Liver (tissue), 9 donors: ENCODE data around the gene RASAL2. TPM values are rescaled to one million over a fixed set of nuclear protein-coding genes. Genes with fewer than 3 reads are reported as not detected.

Experiments
- DNase-seq: peaks from one replicate; pipeline ENCODE4 v3.0.0-alpha.2; 2017; ENCODE audit warnings: low spot score
- H3K27ac ChIP-seq, 2 donors: one replicate each; pipeline ENCODE4 v1.7.0; 2013; ENCODE audit warnings: inconsistent platforms in 2 of 2, low read length in 2 of 2, control low read depth in 1 of 2, low read depth in 1 of 2, mild to moderate bottlenecking in 1 of 2
- H3K27me3 ChIP-seq, 4 donors: one replicate each; pipeline versions ENCODE4 v1.6.1 to v1.7.0; 2013; ENCODE audit warnings: low read length in 3 of 4, inconsistent platforms in 1 of 4, mild to moderate bottlenecking in 1 of 4, moderate library complexity in 1 of 4; ENCODE audit not compliant: control insufficient read depth in 4 of 4, insufficient read depth in 4 of 4
- H3K36me3 ChIP-seq, 4 donors: one replicate each; pipeline versions ENCODE4 v1.6.1 to v1.7.0; 2013; ENCODE audit warnings: low read length in 3 of 4, mild to moderate bottlenecking in 3 of 4, low read depth in 1 of 4, moderate library complexity in 1 of 4; ENCODE audit not compliant: control insufficient read depth in 4 of 4, insufficient read depth in 3 of 4
- H3K4me1 ChIP-seq, 4 donors: one replicate each; pipeline versions ENCODE4 v1.6.1 to v1.7.0; 2013; ENCODE audit warnings: low read length in 3 of 4, mild to moderate bottlenecking in 3 of 4, moderate library complexity in 1 of 4; ENCODE audit not compliant: control insufficient read depth in 4 of 4, insufficient read depth in 4 of 4
- H3K4me3 ChIP-seq, 3 donors: one replicate each; pipeline versions ENCODE4 v1.6.1 to v1.7.0; 2013; ENCODE audit warnings: low read length in 3 of 3, control low read depth in 1 of 3, low read depth in 1 of 3, mild to moderate bottlenecking in 1 of 3
- H3K9ac ChIP-seq, 2 donors: one replicate each; pipeline ENCODE4 v1.7.0; 2013; ENCODE audit warnings: low read length in 2 of 2, mild to moderate bottlenecking in 2 of 2, moderate library complexity in 2 of 2, control low read depth in 1 of 2, low read depth in 1 of 2
- H3K9me3 ChIP-seq, 4 donors: one replicate each; pipeline versions ENCODE4 v1.6.1 to v1.7.0; 2013; ENCODE audit warnings: low read length in 3 of 4; ENCODE audit not compliant: control insufficient read depth in 4 of 4
- EGR1 ChIP-seq, 2 donors: IDR thresholded peaks; 2 replicates each; pipeline ENCODE4 v1.6.1; 2016 to 2018; ENCODE audit warnings: antibody characterized with exemption in 2 of 2, low read depth in 2 of 2
- FOXA1 ChIP-seq: IDR thresholded peaks from 2 replicates; pipeline ENCODE4 v1.6.1; 2016; ENCODE audit warnings: antibody characterized with exemption
- FOXA2 ChIP-seq: IDR thresholded peaks from 2 replicates; pipeline ENCODE4 v1.6.1; 2016; ENCODE audit warnings: antibody characterized with exemption
- GABPA ChIP-seq, 2 donors: IDR thresholded peaks in 1 of 2; conservative IDR thresholded peaks in 1 of 2; 2 replicates each; pipeline ENCODE4 v1.6.1; 2016; ENCODE audit warnings: antibody characterized with exemption in 2 of 2, mild to moderate bottlenecking in 1 of 2, moderate library complexity in 1 of 2
- HNF4A ChIP-seq, 2 donors: conservative IDR thresholded peaks; 2 replicates each; pipeline ENCODE4 v1.6.1; 2016; ENCODE audit warnings: antibody characterized with exemption in 2 of 2, mild to moderate bottlenecking in 2 of 2
- HNF4G ChIP-seq: IDR thresholded peaks from 2 replicates; pipeline ENCODE4 v1.6.1; 2016; ENCODE audit warnings: antibody characterized with exemption
- JUND ChIP-seq, 2 donors: IDR thresholded peaks; 2 replicates each; pipeline ENCODE4 v1.6.1; 2016; ENCODE audit warnings: antibody characterized with exemption in 2 of 2
- NR2F2 ChIP-seq: IDR thresholded peaks from 2 replicates; pipeline ENCODE4 v1.6.1; 2016; ENCODE audit warnings: antibody characterized with exemption
- RAD21 ChIP-seq, 2 donors: IDR thresholded peaks; 2 replicates each; pipeline ENCODE4 v1.6.1; 2016; ENCODE audit warnings: antibody characterized with exemption in 2 of 2, mild to moderate bottlenecking in 2 of 2
- RXRA ChIP-seq, 2 donors: IDR thresholded peaks; 2 replicates each; pipeline ENCODE4 v1.6.1; 2017 to 2018; ENCODE audit warnings: antibody characterized with exemption in 2 of 2, mild to moderate bottlenecking in 1 of 2
- SP1 ChIP-seq: IDR thresholded peaks from 2 replicates; pipeline ENCODE4 v1.6.1; 2018; ENCODE audit warnings: antibody characterized with exemption, mild to moderate bottlenecking
- TAF1 ChIP-seq: conservative IDR thresholded peaks from 2 replicates; pipeline ENCODE4 v1.6.1; 2016; ENCODE audit warnings: antibody characterized with exemption, mild to moderate bottlenecking
- YY1 ChIP-seq: IDR thresholded peaks from 2 replicates; pipeline ENCODE4 v1.6.1; 2016; ENCODE audit warnings: antibody characterized with exemption, mild to moderate bottlenecking
- WGBS: extraction: QIAGEN DNeasy Blood & Tissue Kit; methylation state at CpG from one replicate; pipeline ENCODE4 v1.1.7; 2013; 5-methylcytosine and 5-hydroxymethylcytosine counted together
- polyA plus RNA-seq, 2 donors: library from polyadenylated mRNA; stranded (reverse) in 1 of 2; unstranded in 1 of 2; fragments of 200-250 nt in 1 of 2; fragments of >200 nt in 1 of 2; fragmentation: Nextera tagmentation in 1 of 2; extraction: Ambion mirVana in 1 of 2; gene quantifications; one replicate each; pipeline versions ENCODE4 v1.2.1 to v1.2.3, GENCODE V29; 2013 to 2015
- total RNA-seq, 2 donors: library from RNA; depleted of rRNA; stranded (reverse); fragments of >200 nt; gene quantifications; one replicate each; pipeline ENCODE4 v1.2.3, GENCODE V29; 2014
- TF ChIP-seq, protein P1 (sequence below): IDR thresholded peaks from 2 replicates; pipeline ENCODE4 v1.6.1; 2016; ENCODE audit warnings: antibody characterized with exemption
- TF ChIP-seq, protein P2 (sequence below): fragments of 150-350 bp; IDR thresholded peaks from 2 replicates; pipeline ENCODE4 v1.5.1; 2017; ENCODE audit warnings: improper control_type of control experiment, low read depth, low read length; ENCODE audit not compliant: missing input control
- TF ChIP-seq, protein P3 (sequence below): IDR thresholded peaks from 2 replicates; pipeline ENCODE4 v1.6.1; 2016; ENCODE audit warnings: antibody characterized with exemption
- TF ChIP-seq, protein P4 (sequence below): IDR thresholded peaks from 2 replicates; pipeline ENCODE4 v1.6.1; 2016; ENCODE audit warnings: antibody characterized with exemption
- donor health status: healthy.
- donor health status: healthy.
- donor health status: healthy.
- donor health status: healthy.
- donor health status: healthy.

The RASAL2 gene
- total and polyA plus RNA-seq, 4 donors = 1.8 to 8.1 (median 4.1) TPM

DNA sequence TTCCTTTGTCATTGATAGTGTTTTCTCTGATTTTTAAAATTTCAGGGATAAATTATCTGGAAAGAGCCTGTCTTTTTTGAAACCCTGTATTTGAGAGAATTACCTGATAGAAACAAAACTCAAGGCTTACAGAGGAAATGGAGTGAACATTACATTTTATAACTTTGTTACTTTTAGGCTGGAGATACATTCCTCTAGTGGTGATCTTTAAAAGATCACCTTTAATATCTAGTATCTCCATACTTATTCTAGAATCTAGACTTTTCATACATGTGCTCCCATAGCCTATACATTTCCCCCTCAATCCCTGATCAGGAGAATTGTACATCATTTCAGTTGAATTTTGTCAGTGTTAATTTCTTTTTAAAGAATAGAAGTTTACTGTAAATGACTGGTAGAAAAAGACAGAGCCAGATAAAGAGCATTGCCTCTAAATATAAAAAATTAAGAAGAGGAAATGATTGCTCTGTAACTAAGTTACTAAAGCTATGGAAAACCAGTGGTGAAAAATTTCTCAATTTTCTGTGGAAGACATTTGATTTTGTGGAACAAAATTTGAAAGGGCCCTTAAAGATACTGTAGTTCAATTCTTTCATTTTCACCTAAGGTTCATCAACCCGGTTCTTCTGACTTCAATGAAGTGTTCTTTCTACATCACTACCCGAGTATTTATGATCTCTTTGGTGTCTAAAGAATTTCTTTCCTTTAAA, 33.7 kb downstream of the RASAL2 start:
- H3K27me3 ChIP-seq = no peaks in the 10 kb centered on the region
- no peak overlapping the region for H3K4me3 ChIP-seq
- no peak overlapping the region for H3K9ac ChIP-seq
- WGBS = 88% methylated on average over 2 of the region's 2 CpGs
- H3K4me1 ChIP-seq = no peaks in the 10 kb centered on the region
- no peaks in the 10 kb centered on the region for H3K36me3 ChIP-seq
- TF ChIP-seq YY1 = no peak
- H3K9me3 ChIP-seq = no peaks in the 10 kb centered on the region
- H3K27ac ChIP-seq = no peak overlapping the region
- DNase-seq = no peak

DNA sequence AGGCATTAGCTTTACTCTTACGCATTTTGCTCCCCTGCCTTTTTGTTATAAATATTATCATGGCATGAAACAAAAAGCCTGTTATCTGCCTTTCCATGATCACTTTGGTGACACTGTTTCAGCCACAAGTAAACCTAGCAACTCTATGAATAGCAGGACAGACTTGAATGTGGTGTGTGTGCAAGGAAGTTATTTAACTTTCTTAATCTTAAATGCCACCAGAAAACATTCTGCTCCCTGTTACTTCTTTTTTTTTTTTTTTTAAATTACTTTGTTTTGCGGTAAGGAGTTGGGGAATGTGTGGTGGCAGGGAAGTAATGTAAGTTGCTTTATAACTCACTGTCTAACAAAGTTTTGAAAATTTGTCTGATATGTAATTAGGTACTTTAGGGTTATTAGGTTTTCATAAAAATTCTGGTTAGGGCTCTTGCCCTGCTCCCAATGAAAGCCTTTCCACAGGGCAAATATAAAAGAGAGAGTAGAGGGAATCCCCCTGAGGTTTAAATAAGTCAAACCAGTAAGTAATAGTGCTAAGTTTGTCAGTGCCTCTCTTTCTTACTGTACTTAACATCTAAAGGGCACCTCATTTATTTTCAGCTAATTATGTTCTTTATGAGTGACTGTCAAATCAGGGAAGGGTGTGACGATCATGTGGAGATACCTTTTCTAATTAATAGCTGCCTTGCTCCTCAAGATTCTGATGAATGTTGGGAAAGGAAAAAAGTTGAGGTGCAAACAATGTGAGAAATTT, 39.5 kb downstream of the RASAL2 start:
- Histone ChIP-seq H3K27me3 (no peaks in the 10 kb centered on the region), H3K4me3 (no peak overlapping the region), H3K9ac (no peak overlapping the region), H3K4me1 (no peaks in the 10 kb centered on the region), H3K36me3 (no peaks in the 10 kb centered on the region), H3K9me3 (no peaks in the 10 kb centered on the region), H3K27ac (no peak overlapping the region)
- WGBS = 85% methylated on average over 3 of the region's 3 CpGs
- DNase-seq = no peak
- TF ChIP-seq HNF4G = no peak
- TF ChIP-seq, protein P1, sequence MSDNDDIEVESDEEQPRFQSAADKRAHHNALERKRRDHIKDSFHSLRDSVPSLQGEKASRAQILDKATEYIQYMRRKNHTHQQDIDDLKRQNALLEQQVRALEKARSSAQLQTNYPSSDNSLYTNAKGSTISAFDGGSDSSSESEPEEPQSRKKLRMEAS = no peak
- TF ChIP-seq NR2F2 = no peak
- TF ChIP-seq RAD21 (IDR thresholded peaks at IDR 0.05) = no peak
- no peak for TF ChIP-seq FOXA2
- TF ChIP-seq GABPA (IDR thresholded peaks at IDR 0.05 in 1 of 2, conservative IDR thresholded peaks at IDR 0.05 in 1 of 2) = no peak
- no peak for TF ChIP-seq JUND (IDR thresholded peaks at IDR 0.05)
- TF ChIP-seq, protein P2, sequence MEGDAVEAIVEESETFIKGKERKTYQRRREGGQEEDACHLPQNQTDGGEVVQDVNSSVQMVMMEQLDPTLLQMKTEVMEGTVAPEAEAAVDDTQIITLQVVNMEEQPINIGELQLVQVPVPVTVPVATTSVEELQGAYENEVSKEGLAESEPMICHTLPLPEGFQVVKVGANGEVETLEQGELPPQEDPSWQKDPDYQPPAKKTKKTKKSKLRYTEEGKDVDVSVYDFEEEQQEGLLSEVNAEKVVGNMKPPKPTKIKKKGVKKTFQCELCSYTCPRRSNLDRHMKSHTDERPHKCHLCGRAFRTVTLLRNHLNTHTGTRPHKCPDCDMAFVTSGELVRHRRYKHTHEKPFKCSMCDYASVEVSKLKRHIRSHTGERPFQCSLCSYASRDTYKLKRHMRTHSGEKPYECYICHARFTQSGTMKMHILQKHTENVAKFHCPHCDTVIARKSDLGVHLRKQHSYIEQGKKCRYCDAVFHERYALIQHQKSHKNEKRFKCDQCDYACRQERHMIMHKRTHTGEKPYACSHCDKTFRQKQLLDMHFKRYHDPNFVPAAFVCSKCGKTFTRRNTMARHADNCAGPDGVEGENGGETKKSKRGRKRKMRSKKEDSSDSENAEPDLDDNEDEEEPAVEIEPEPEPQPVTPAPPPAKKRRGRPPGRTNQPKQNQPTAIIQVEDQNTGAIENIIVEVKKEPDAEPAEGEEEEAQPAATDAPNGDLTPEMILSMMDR = no peak
- no peak for TF ChIP-seq SP1
- TF ChIP-seq EGR1 (IDR thresholded peaks at IDR 0.05; ENCODE audit: low read depth in 2 of 2) = no peak
- TF ChIP-seq, protein P3, sequence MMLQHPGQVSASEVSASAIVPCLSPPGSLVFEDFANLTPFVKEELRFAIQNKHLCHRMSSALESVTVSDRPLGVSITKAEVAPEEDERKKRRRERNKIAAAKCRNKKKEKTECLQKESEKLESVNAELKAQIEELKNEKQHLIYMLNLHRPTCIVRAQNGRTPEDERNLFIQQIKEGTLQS = no peak
- TF ChIP-seq YY1 = no peak
- TF ChIP-seq HNF4A (conservative IDR thresholded peaks at IDR 0.05) = no peak
- TF ChIP-seq TAF1 = no peak

DNA sequence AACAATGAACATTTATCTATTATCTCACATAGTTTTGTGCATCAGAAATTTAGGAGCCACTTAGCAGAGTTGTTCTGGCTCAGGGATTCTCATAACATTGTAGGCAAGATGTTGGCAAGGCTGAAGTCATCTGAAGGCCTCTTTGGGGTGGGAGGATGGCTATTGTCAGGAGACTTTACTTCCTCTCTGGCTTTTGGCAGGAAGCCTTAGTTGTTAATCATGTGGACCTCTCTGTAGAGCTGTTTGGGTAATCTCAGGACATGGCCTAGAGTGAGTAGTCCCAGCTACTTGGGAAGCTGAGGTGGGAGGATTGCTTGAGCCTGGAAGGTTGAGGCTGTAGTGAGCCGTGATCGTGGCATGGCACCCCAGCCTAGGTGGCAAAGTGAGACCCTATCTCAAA, 40.2 kb downstream of the RASAL2 start:
- no peak for TF ChIP-seq HNF4G
- TF ChIP-seq TAF1 = no peak
- TF ChIP-seq FOXA2 = no peak
- TF ChIP-seq EGR1 (IDR thresholded peaks at IDR 0.05; ENCODE audit: low read depth in 2 of 2) = no peak
- TF ChIP-seq SP1 = no peak
- no peak for TF ChIP-seq HNF4A (conservative IDR thresholded peaks at IDR 0.05)
- no peak for TF ChIP-seq FOXA1
- TF ChIP-seq YY1 = no peak
- TF ChIP-seq NR2F2 = no peak
- TF ChIP-seq, protein P3 = no peak
- TF ChIP-seq, protein P4, sequence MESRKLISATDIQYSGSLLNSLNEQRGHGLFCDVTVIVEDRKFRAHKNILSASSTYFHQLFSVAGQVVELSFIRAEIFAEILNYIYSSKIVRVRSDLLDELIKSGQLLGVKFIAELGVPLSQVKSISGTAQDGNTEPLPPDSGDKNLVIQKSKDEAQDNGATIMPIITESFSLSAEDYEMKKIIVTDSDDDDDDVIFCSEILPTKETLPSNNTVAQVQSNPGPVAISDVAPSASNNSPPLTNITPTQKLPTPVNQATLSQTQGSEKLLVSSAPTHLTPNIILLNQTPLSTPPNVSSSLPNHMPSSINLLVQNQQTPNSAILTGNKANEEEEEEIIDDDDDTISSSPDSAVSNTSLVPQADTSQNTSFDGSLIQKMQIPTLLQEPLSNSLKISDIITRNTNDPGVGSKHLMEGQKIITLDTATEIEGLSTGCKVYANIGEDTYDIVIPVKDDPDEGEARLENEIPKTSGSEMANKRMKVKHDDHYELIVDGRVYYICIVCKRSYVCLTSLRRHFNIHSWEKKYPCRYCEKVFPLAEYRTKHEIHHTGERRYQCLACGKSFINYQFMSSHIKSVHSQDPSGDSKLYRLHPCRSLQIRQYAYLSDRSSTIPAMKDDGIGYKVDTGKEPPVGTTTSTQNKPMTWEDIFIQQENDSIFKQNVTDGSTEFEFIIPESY = no peak
- TF ChIP-seq, protein P1 = no peak
- TF ChIP-seq GABPA (IDR thresholded peaks at IDR 0.05 in 1 of 2, conservative IDR thresholded peaks at IDR 0.05 in 1 of 2) = no peak
- TF ChIP-seq RAD21 (IDR thresholded peaks at IDR 0.05) = no peak
- TF ChIP-seq RXRA (IDR thresholded peaks at IDR 0.05) = no peak
- no peaks in the 10 kb centered on the region for H3K36me3 ChIP-seq
- H3K27ac ChIP-seq = no peak overlapping the region
- no peaks in the 10 kb centered on the region for H3K9me3 ChIP-seq
- 83% methylated on average over 2 of the region's 2 CpGs for WGBS
- H3K9ac ChIP-seq = no peak overlapping the region
- no peaks in the 10 kb centered on the region for H3K4me1 ChIP-seq
- no peaks in the 10 kb centered on the region for H3K27me3 ChIP-seq
- H3K4me3 ChIP-seq = no peak overlapping the region
- DNase-seq = no peak
